SKM-1 (cell line): ENCODE measurements around the gene MANBA.

ENCODE experiments used
- DNase-seq: peaks from one replicate; lab custom pipeline; 2025; ENCODE audit not compliant: unreplicated experiment; lab: John Stamatoyannopoulos, UW

Gene MANBA

DNA sequence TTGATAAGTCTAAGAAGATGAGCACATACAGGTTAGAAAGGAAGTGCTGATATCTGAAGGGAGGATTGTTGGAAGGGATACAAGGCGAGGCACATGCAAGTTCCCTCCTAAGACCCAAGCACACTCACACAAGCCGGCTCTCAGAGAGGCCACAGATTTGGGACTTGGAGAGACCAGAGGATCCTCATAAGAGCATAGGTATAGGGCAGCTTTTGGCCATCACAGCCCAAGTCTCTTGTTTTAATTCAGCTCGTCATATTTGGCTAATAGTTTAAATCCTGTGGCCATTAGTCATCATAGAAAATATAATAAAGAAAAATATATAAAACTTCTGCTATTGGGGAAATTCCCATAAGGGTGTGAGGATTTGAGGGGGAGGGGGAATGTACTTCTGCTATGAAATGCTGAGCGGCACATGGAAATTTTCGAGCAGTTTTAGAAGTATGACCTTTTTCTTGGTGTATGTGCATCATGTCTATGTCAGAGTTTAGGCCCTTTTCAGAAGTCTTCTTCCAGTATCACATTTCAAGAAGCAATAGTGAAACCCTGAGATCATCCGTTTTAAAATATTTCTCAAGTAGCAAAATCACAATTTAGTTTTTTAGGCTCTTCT is 161.9 kb downstream of the MANBA start:
- no peak for DNase-seq

DNA sequence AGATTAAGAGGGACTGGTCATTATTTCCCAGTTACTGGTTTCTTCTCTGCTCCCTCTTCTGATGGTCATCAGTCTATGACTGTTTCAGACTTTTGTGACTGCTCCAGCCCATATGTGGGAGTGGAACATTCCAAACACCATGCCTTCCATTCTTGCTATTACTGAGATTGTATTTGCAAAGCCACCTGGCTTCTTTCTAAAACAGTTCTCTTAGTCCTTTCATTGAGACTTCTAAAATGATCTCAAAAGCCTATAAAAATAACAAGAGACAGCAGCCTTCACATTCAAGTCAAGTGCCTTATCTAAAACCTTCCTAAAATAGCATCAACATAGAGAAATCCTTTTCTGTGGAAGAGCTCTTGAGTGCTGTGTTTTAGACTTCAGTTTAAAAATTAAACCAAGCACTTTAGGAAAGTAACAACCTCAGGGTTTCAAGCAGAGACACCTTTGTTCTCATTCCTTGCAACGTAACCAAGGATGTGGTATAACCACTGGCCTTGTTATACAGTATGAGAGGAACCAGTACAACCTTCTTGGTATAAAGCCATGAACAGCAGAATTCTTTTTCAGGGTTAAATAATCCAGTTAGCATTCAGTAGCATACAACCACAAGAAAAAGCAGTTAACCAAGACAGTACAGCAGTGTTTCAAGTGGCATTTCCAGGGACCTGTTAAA is 162.5 kb downstream of the MANBA start:
- DNase-seq, result no peak

DNA sequence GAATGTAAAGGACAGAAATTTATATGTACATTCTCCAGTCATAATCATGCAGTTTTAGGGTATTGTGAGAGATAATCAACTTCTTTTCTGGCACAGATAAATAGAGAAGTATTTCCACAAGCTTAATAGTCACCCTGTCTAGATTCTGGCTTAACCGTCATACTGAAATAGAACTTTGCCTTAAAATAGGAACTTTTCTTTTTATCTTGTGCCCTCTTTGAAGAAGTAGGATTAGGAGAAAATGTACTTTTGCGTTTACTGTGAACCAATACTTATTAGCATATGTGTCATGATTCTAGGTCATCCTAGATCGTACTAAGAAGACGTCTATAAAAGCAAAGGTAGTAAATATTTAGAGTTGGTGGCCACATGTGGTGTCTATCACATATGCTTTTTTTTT is 164.2 kb downstream of the MANBA start:
- no peak for DNase-seq

DNA sequence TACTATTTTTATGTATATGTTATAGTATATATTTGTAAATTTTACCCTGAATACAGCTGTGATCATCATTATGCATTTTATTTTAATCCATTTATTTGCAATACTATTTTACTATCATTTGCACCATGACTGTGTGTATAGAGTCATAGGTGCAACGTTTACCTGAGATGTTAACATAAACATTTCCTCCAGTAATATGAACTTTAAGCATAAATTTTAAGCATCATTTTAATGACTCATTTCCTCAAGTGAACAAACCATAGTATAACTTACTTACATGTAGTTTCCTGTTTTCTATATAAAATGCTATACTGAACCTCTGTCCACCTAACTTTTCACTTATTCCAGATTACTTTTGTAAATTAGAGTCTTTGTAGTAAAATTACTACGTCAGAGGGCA is 166.8 kb downstream of the MANBA start:
- no peak for DNase-seq

- no peak for DNase-seq
Measured at GRCh38 chr4:102593147-102593546, 167.6 kb downstream of the MANBA start.

DNA sequence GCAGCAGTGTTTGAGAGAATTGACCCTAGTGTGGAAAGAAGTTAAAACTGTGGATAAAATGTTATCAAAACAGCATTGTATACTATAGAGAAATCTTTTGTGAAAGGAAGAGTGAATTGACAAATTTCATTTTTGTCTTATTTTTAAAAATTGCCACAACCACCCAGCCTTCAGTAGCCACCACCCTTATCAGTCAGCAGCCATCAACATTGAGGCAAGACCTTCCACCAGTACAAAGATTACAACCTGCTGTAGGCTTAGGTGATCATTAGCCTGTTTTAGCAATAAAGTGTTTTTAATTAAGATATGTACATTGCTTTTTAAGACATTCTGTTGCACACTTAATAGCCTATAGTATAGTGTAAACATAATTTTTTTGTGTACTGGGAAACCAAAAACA is 168.5 kb downstream of the MANBA start:
- no peak for DNase-seq

DNA sequence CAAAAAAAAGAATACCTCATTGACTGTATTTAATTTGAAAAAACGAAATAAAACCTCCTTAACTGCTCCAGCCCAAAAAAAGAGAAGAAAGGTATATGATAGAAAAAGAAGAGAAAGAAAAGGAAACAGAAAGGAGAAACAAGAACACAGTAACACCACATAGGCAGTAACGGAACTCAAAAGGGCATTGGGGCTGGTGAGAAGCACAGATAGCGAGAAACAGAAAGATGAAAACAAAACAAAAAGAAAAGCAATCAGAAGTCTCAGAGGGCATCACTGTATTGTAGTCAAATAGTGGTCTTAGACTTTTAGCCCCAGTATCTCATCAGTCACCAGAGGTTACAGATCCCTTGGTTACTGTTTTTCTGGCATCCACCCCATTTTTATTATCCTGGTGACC is 171.0 kb downstream of the MANBA start:
- DNase-seq, result no peak

- DNase-seq, result no peak
Measured at GRCh38 chr4:102586644-102587021, 174.1 kb downstream of the MANBA start.

- no peak for DNase-seq
Measured at GRCh38 chr4:102586002-102586643, 174.6 kb downstream of the MANBA start.

DNA sequence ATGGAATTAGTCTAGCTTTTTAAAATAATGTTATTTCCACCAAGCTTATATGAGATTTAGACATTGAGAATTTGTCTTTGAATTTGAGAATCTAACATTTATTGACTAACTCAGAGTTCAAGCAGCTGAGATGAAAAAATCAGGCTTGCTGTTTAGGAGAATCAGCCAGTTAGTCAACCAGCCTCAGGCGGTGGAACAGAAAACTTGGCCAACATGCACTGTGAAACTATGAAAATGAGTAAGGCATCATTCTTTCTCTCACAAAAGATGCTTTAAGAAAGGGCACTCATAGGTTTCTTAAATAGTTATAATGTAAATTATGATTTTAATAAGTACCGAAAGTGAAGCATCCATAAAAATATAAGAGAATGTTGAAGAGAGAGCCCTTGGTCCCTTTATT is 175.4 kb downstream of the MANBA start:
- DNase-seq, result no peak

DNA sequence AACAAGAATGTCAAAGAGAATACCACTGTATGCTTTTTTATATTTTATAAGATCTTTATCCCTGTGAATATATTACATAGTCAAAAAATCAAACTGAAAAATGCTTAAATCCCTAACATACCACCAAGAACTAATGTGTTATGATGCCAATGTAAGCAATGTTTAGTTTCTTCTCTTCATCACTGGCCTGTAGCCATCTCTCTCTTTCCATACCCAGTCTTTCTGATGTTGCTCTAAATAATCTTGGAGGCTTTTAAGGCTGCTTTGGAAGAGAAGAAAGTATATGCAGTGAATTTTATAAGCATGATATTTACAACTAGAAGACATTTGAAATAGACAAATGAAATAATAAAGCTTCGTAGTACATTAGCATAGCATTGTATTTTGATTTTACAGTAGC is 176.7 kb downstream of the MANBA start:
- no peak for DNase-seq
